ENCODE data around the gene MID1. TPM values are rescaled to one million over a fixed set of nuclear protein-coding genes. Genes with fewer than 3 reads are reported as not detected.

The MID1 gene
- polyA plus RNA-seq, 2 of the 4 experiments (the other 2 are of a cell fraction), result 59.5 to 106 TPM

- Histone ChIP-seq H3K9me3 (no peaks in the 10 kb centered on the region), H3K4me1 (peaks cover 34% of the 10 kb centered on the region), H3K4me3 (no peak overlapping the region), H3K27ac (peak overlapping the region in 1 of 2 experiments; percentile 72; a peak in 2 of 6 replicates), H3K4me2 (no peak overlapping the region)
- WGBS (ENCODE audit: missing lambda C conversion rate), result 0% methylated on average over 1 of the region's 1 CpG
- no peak for ATAC-seq
- ChIA-PET POLR2A (interaction anchor here (1.0 kb wide), 2 partner anchors 17 to 447 kb away, joined by 4 to 7 read pairs; partner anchors contain the start of gene MID1), CTCF (interaction anchor here (1.0 to 5.3 kb wide), 25 partner anchors 8 to 467 kb away, joined by 3 to 95 read pairs (median 4); no protein-coding TSS in a partner anchor)
- no peak for FAIRE-seq
- TF ChIP-seq ESRRA (IDR thresholded peaks at IDR 0.05; ENCODE audit: borderline replicate concordance, low read length) (no peak), ELK1 (IDR thresholded peaks at IDR 0.05; ENCODE audit: low read depth, low read length) (no peak), EHMT2 (IDR thresholded peaks at IDR 0.05; ENCODE audit: low read depth) (no peak), E2F6 (IDR thresholded peaks at IDR 0.05; ENCODE audit: borderline replicate concordance, low read depth) (no peak), HOXB13 (CRISPR knock-in tag; IDR thresholded peaks at IDR 0.05; ENCODE audit: low read depth) (no peak), BCL3 (IDR thresholded peaks at IDR 0.05) (no peak), ATOH8 (CRISPR knock-in tag; IDR thresholded peaks at IDR 0.05; ENCODE audit: low read depth) (no peak), USF2 (IDR thresholded peaks at IDR 0.05) (no peak), MAZ (IDR thresholded peaks at IDR 0.05; ENCODE audit: borderline replicate concordance, low read depth, low read length) (no peak), PHF8 (IDR thresholded peaks at IDR 0.05; ENCODE audit: borderline replicate concordance, low read depth) (no peak), NPAS2 (CRISPR knock-in tag; IDR thresholded peaks at IDR 0.05; ENCODE audit: borderline replicate concordance) (no peak), TP53 (CRISPR knock-in tag; IDR thresholded peaks at IDR 0.05) (no peak), RCOR1 (IDR thresholded peaks at IDR 0.05; ENCODE audit: low read depth, low read length) (no peak), PBX3 (IDR thresholded peaks at IDR 0.05) (no peak), CBX8 (IDR thresholded peaks at IDR 0.05) (no peak), CHD4 (IDR thresholded peaks at IDR 0.05; ENCODE audit: borderline replicate concordance) (no peak)
- DNase-seq (ENCODE audit: low read depth in 1 of 2, low spot score in 1 of 2), result no peak
Measured at GRCh38 chrX:10636851-10637250, 16.5 kb upstream of the MID1 start.

GRCh38 chrX:10636337-10636736, 16.0 kb upstream of the MID1 start:
- FAIRE-seq (peak; percentile 91), DNase-seq (ENCODE audit: low read depth in 1 of 2, low spot score in 1 of 2) (peak; percentile 71 to 81), ATAC-seq (peak; percentile 48 to 73; a peak in 3 of 6 replicates)
- peak overlapping the region; percentile 92 for H3K4me2 ChIP-seq
- ChIA-PET POLR2A (interaction anchor here (1.0 kb wide), 2 partner anchors 16 to 446 kb away, joined by 4 to 7 read pairs; partner anchors contain the start of gene MID1), CTCF (interaction anchor here (0.6 to 5.3 kb wide), 26 partner anchors 8 to 499 kb away, joined by 3 to 95 read pairs (median 4); no protein-coding TSS in a partner anchor)
- peak overlapping the region; percentile 72 to 87 for H3K27ac ChIP-seq
- 2% methylated on average over 3 of the region's 3 CpGs for WGBS (ENCODE audit: missing lambda C conversion rate)
- TF ChIP-seq CTCF (IDR thresholded peaks at IDR 0.05), result peak; percentile 90
- peak; percentile 93 for TF ChIP-seq SMC3 (IDR thresholded peaks at IDR 0.05)
- peak; percentile 94 to 98 for TF ChIP-seq RAD21 (conservative IDR thresholded peaks at IDR 0.05 in 1 of 2, IDR thresholded peaks at IDR 0.05 in 1 of 2)
- no peak for TF ChIP-seq EP300 (IDR thresholded peaks at IDR 0.05)
- TF ChIP-seq BHLHE40 (IDR thresholded peaks at IDR 0.05; ENCODE audit: low read depth, low read length), result no peak
- H3K4me3 ChIP-seq, result no peak overlapping the region
- H3K4me1 ChIP-seq, result peaks cover 39% of the 10 kb centered on the region
- H3K9me3 ChIP-seq, result no peaks in the 10 kb centered on the region
